ENCODE results near the gene AKIRIN1.

The AKIRIN1 gene

DNA sequence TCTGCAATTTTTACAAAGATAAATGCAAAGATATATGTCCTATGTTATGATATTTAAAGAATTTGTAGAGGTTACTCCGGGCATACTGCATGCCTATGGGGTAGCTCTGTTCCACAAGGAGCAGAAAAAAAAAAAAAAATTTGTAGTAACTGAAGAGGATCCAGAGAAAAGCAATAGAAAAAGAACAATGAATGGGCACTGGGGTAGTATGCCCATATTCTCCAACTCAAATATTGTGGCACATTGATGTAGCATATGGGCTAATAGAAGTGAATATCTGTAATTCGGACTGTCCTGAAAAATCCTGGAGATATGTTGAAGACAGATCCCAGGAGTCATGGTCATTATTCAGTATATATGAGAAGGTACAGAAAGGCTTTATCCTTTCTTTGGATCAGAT is 1.1 kb upstream of the AKIRIN1 start:
- TF ChIP-seq EZH2 (IDR thresholded peaks at IDR 0.05; ENCODE audit: borderline replicate concordance, low read length) = no peak
- TF ChIP-seq CTCF (IDR thresholded peaks at IDR 0.05; ENCODE audit: low read length) = no peak
- Histone ChIP-seq H3K27ac (ENCODE audit: low read depth, low read length, poor library complexity, severe bottlenecking) (no peak overlapping the region), H3F3A (ENCODE audit: insufficient read depth, low read length) (no peaks in the 10 kb centered on the region), H3K79me2 (ENCODE audit: insufficient read depth, low read length) (peaks cover 33% of the 10 kb centered on the region), H3K27me3 (ENCODE audit: insufficient read depth, low read length) (no peaks in the 10 kb centered on the region), H3K36me3 (ENCODE audit: insufficient read depth, low read length) (peaks cover 23% of the 10 kb centered on the region; the same call in 1 of the 2 replicates), H3K4me1 (ENCODE audit: insufficient read depth, low read length, severe bottlenecking) (peaks cover 23% of the 10 kb centered on the region), H3K4me2 (ENCODE audit: low read length) (peak overlapping the region; percentile 80; the same call in 1 of the 2 replicates), H3K9me2 (ENCODE audit: low read depth, low read length) (no peaks in the 10 kb centered on the region), H3K9me3 (ENCODE audit: low read length) (no peaks in the 10 kb centered on the region), H3K9ac (ENCODE audit: low read length) (no peak overlapping the region), H2AFZ (ENCODE audit: low read length) (no peak overlapping the region), H4K20me1 (ENCODE audit: insufficient read depth, low read length) (no peaks in the 10 kb centered on the region), H3K4me3 (ENCODE audit: low read depth, low read length, poor library complexity, severe bottlenecking) (no peak overlapping the region)

DNA sequence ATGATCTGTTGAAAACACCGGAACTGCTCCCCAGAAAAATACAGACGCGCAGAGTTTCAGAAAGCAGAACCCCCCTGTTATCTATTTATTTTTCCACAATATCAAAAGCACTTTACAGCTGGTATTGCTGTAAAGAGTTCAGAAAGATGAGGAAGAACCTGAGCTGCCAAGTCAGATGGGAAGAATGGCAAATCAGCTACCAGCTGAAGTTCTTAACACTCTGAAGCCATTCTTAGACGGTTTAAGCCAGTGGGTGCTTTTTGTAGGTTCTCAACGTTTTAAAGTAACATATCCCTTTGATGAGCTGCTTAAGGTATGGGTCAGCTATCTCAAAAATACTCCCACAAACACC is 714 bp upstream of the AKIRIN1 start:
- Histone ChIP-seq H3K4me3 (ENCODE audit: low read depth, low read length, poor library complexity, severe bottlenecking) (peak overlapping the region; percentile 94), H3K9ac (ENCODE audit: low read length) (peak overlapping the region; percentile 56), H3F3A (ENCODE audit: insufficient read depth, low read length) (no peaks in the 10 kb centered on the region), H3K79me2 (ENCODE audit: insufficient read depth, low read length) (peaks cover 37% of the 10 kb centered on the region), H3K9me3 (ENCODE audit: low read length) (no peaks in the 10 kb centered on the region), H3K4me2 (ENCODE audit: low read length) (peak overlapping the region; percentile 80), H4K20me1 (ENCODE audit: insufficient read depth, low read length) (no peaks in the 10 kb centered on the region), H3K36me3 (ENCODE audit: insufficient read depth, low read length) (peaks cover 26% of the 10 kb centered on the region), H3K9me2 (ENCODE audit: low read depth, low read length) (no peaks in the 10 kb centered on the region), H3K27me3 (ENCODE audit: insufficient read depth, low read length) (no peaks in the 10 kb centered on the region), H3K27ac (ENCODE audit: low read depth, low read length, poor library complexity, severe bottlenecking) (peak overlapping the region; percentile 69), H3K4me1 (ENCODE audit: insufficient read depth, low read length, severe bottlenecking) (peaks cover 23% of the 10 kb centered on the region), H2AFZ (ENCODE audit: low read length) (peak overlapping the region; percentile 77; the same call in 1 of the 2 replicates)
- TF ChIP-seq EZH2 (IDR thresholded peaks at IDR 0.05; ENCODE audit: borderline replicate concordance, low read length) = no peak
- no peak for TF ChIP-seq CTCF (IDR thresholded peaks at IDR 0.05; ENCODE audit: low read length)

DNA sequence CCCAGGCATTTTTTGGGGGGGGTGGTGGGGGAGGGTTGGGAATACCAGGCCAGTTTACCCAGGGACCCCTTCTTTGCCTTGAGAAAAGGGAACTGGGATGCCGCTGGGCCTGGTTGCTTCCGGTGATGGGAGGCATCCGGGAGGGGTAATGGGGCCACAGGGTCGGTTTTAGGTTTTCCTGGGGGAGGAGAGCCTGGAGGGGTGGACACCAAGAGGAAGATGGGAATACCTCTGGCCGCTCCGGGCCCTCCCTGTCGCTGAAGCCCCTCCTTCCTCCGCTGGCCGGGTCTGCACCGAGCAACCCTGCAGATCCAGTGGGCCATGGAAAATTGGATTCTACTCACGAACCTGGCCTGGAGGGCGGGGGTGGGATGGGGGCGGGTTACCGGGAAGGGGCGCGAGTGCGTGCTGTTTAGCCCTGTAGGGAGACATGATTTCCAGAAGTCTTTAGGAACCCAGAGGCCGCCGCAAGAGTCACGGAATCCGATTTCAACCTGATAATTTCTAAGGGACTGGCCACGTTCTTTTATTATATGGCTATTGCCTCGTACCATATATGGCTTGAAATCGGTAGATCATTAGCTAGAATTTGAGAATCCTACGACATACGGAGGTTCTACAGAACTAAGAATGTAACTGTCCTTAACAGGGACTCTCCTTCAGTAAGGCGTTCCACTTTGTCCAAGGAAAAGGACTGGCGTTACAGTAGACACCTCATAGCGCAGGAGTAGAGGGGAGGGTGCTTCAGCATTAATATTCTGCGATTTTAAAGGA is 749 bp downstream of the AKIRIN1 start:
- no peak overlapping the region for H2AFZ ChIP-seq (ENCODE audit: low read length)
- H4K20me1 ChIP-seq (ENCODE audit: insufficient read depth, low read length) = no peaks in the 10 kb centered on the region; the same call in 1 of the 2 replicates
- peaks cover 40% of the 10 kb centered on the region for H3K36me3 ChIP-seq (ENCODE audit: insufficient read depth, low read length)

More for the DNA sequence above, 749 bp downstream of the AKIRIN1 start:
- no peak for TF ChIP-seq CTCF (IDR thresholded peaks at IDR 0.05; ENCODE audit: low read length)
- no peak for TF ChIP-seq EZH2 (IDR thresholded peaks at IDR 0.05; ENCODE audit: borderline replicate concordance, low read length)
- Histone ChIP-seq H3K27me3 (ENCODE audit: insufficient read depth, low read length) (no peaks in the 10 kb centered on the region), H3K27ac (ENCODE audit: low read depth, low read length, poor library complexity, severe bottlenecking) (peak overlapping the region; percentile 43), H3K4me3 (ENCODE audit: low read depth, low read length, poor library complexity, severe bottlenecking) (peak overlapping the region; percentile 94), H3K9me3 (ENCODE audit: low read length) (no peaks in the 10 kb centered on the region), H3K9me2 (ENCODE audit: low read depth, low read length) (no peaks in the 10 kb centered on the region), H3K4me2 (ENCODE audit: low read length) (peak overlapping the region; percentile 95), H3K9ac (ENCODE audit: low read length) (peak overlapping the region; percentile 86), H3F3A (ENCODE audit: insufficient read depth, low read length) (no peaks in the 10 kb centered on the region), H3K79me2 (ENCODE audit: insufficient read depth, low read length) (peaks cover 42% of the 10 kb centered on the region), H3K4me1 (ENCODE audit: insufficient read depth, low read length, severe bottlenecking) (peaks cover 33% of the 10 kb centered on the region)

Measured in OCI-LY1 (cell line).